WTC11 (cell line): ENCODE measurements around the gene DKC1. TPM values are rescaled to one million over a fixed set of nuclear protein-coding genes. Genes with fewer than 3 reads are reported as not detected.
A peak's percentile ranks its signal among the peaks of the same experiment; 100 is the strongest.

ENCODE experiments used
- ATAC-seq: fragments of 200-7000 bp; cut with Tn5 transposase; 2 replicates; pipeline ENCODE4 v1.10.0; 2021; ENCODE audit warnings: mild to moderate bottlenecking, moderate library complexity
- Bru-seq: library from RNA; stranded (reverse); fragments of 400-500 nt; gene quantifications from one replicate; lab custom pipeline; 2021; lab: Mats Ljungman, UMichigan
- CTCF ChIA-PET: fragments of 300-600 bp; sonication (Branson Sonifier 250); formaldehyde crosslinking; loops from one replicate; lab custom pipeline; 2021; ENCODE audit warnings: antibody characterized with exemption; lab: Charles Lee
- POLR2A ChIA-PET: fragments of 350-600 bp; sonication (Branson Sonifier 250); formaldehyde crosslinking; loops from one replicate; lab custom pipeline; 2021; ENCODE audit warnings: antibody characterized with exemption; lab: Charles Lee
- DNase-seq: peaks from one replicate; pipeline ENCODE4 v3.0.0; 2021; ENCODE audit warnings: low spot score
- H3K27ac Mint-ChIP-seq: 2 replicates; pipeline ENCODE4 v1.8.0; 2021; ENCODE audit warnings: mixed read lengths
- H3K27me3 Mint-ChIP-seq: 2 replicates; pipeline ENCODE4 v1.8.0; 2021; ENCODE audit warnings: low read depth, mild to moderate bottlenecking, moderate library complexity, mixed read lengths
- H3K36me3 Mint-ChIP-seq: 2 replicates; pipeline ENCODE4 v1.8.0; 2021; ENCODE audit warnings: mixed read lengths
- H3K4me1 Mint-ChIP-seq: 2 replicates; pipeline ENCODE4 v1.8.0; 2022; ENCODE audit warnings: mixed read lengths
- H3K4me3 Mint-ChIP-seq: 2 replicates; pipeline ENCODE4 v1.8.0; 2021; ENCODE audit warnings: mild to moderate bottlenecking, moderate library complexity, mixed read lengths
- H3K9me3 Mint-ChIP-seq: 2 replicates; pipeline ENCODE4 v1.8.0; 2021; ENCODE audit warnings: mixed read lengths
- ATF3 ChIP-seq: sonication (generic); formaldehyde crosslinking; conservative IDR thresholded peaks from 2 replicates; pipeline ENCODE4 v1.8.1; 2022; ENCODE audit warnings: mild to moderate bottlenecking, missing genetic modification reagents
- E2F4 ChIP-seq: sonication (generic); formaldehyde crosslinking; IDR thresholded peaks from 2 replicates; pipeline ENCODE4 v1.8.1; 2022; ENCODE audit warnings: low read depth, mild to moderate bottlenecking, moderate library complexity, missing genetic modification reagents, borderline replicate concordance
- E2F5 ChIP-seq: sonication (generic); formaldehyde crosslinking; IDR thresholded peaks from 2 replicates; pipeline ENCODE4 v1.8.1; 2022; ENCODE audit warnings: mild to moderate bottlenecking, moderate library complexity, missing genetic modification reagents
- ELF4 ChIP-seq: sonication (generic); formaldehyde crosslinking; IDR thresholded peaks from 2 replicates; pipeline ENCODE4 v1.8.1; 2022; ENCODE audit warnings: low read depth, mild to moderate bottlenecking, moderate library complexity, missing genetic modification reagents
- ESRRA ChIP-seq: sonication (generic); formaldehyde crosslinking; IDR thresholded peaks from 2 replicates; pipeline ENCODE4 v1.8.1; 2022; ENCODE audit warnings: mild to moderate bottlenecking, missing genetic modification reagents, borderline replicate concordance
- ETV6 ChIP-seq: sonication (generic); formaldehyde crosslinking; IDR thresholded peaks from 2 replicates; pipeline ENCODE4 v1.8.1; 2022; ENCODE audit warnings: mild to moderate bottlenecking, missing genetic modification reagents
- HMGXB4 ChIP-seq: sonication (generic); formaldehyde crosslinking; IDR thresholded peaks from 2 replicates; pipeline ENCODE4 v1.8.1; 2023; ENCODE audit warnings: mild to moderate bottlenecking, moderate library complexity, missing genetic modification reagents
- MAX ChIP-seq: sonication (generic); formaldehyde crosslinking; IDR thresholded peaks from 2 replicates; pipeline ENCODE4 v1.8.0; 2022; ENCODE audit warnings: mild to moderate bottlenecking, missing genetic modification reagents
- MXD4 ChIP-seq: fragments of 250-450 bp; sonication (Bioruptor Pico); IDR thresholded peaks from 2 replicates; pipeline ENCODE4 v1.8.0; 2021; ENCODE audit warnings: mild to moderate bottlenecking, moderate library complexity, borderline replicate concordance
- MYBL2 ChIP-seq: sonication (generic); formaldehyde crosslinking; IDR thresholded peaks from 2 replicates; pipeline ENCODE4 v1.8.1; 2023; ENCODE audit warnings: mild to moderate bottlenecking, moderate library complexity, missing genetic modification reagents
- NFYB ChIP-seq: sonication (generic); formaldehyde crosslinking; conservative IDR thresholded peaks from 2 replicates; pipeline ENCODE4 v1.8.0; 2022; ENCODE audit warnings: low read depth, missing genetic modification reagents
- PRDM15 ChIP-seq: sonication (generic); formaldehyde crosslinking; IDR thresholded peaks from 2 replicates; pipeline ENCODE4 v1.8.0; 2022; ENCODE audit warnings: missing genetic modification reagents
- PREB ChIP-seq: sonication (generic); formaldehyde crosslinking; IDR thresholded peaks from 2 replicates; pipeline ENCODE4 v1.8.1; 2022; ENCODE audit warnings: mild to moderate bottlenecking, missing genetic modification reagents, moderate library complexity, borderline replicate concordance
- SP1 ChIP-seq: sonication (generic); formaldehyde crosslinking; conservative IDR thresholded peaks from 2 replicates; pipeline ENCODE4 v1.8.1; 2022; ENCODE audit warnings: missing genetic modification reagents
- TCF7 ChIP-seq: sonication (generic); formaldehyde crosslinking; IDR thresholded peaks from 2 replicates; pipeline ENCODE4 v1.8.0; 2022; ENCODE audit warnings: mild to moderate bottlenecking, low read depth, missing genetic modification reagents, moderate library complexity
- ZNF512 ChIP-seq: sonication (generic); formaldehyde crosslinking; IDR thresholded peaks from 2 replicates; pipeline ENCODE4 v1.8.1; 2022; ENCODE audit warnings: missing genetic modification reagents, borderline replicate concordance
- ZNF532 ChIP-seq: fragments of 250-450 bp; sonication (Bioruptor Pico); IDR thresholded peaks from 2 replicates; pipeline ENCODE4 v1.9.0; 2021; ENCODE audit warnings: mild to moderate bottlenecking, borderline replicate concordance
- long read RNA-seq, 3 experiments: library from RNA in 1 of 3; library from capped mRNA in 1 of 3; library from polyadenylated mRNA in 1 of 3; unstranded in 2 of 3; stranded (forward) in 1 of 3; transcript quantifications; one replicate each; pipeline ENCODE4 v2.0.0, GENCODE V29; 2021
- total RNA-seq: library from RNA; stranded (reverse); gene quantifications from 3 replicates; pipeline ENCODE4 v1.2.3, GENCODE V29; 2021

Gene DKC1
- total RNA-seq (108 to 123 TPM (median 112 TPM) in 3 replicates), Bru-seq, nascent RNA (percentile 92 among the genes with signal in this experiment)
- long read RNA-seq, experiment 1, transcript DKC1-201 (15 exons, 2,577 nt), result major isoform, 669 of 796 reads
- long read RNA-seq, experiment 1, partial matches to known transcripts, result 47 of 796 reads
- long read RNA-seq, experiment 1, other reads (novel, unspliced or antisense), result 79 of 796 reads
- long read RNA-seq, experiment 2, transcript DKC1-212 (3 exons, 406 nt), result minor isoform, 10 of 133 reads
- long read RNA-seq, experiment 2, transcript DKC1-201 (15 exons, 2,577 nt), result major isoform, 33 of 133 reads
- long read RNA-seq, experiment 2, partial matches to known transcripts, result 64 of 133 reads
- long read RNA-seq, experiment 2, other reads (novel, unspliced or antisense), result 26 of 133 reads
- long read RNA-seq, experiment 3, transcript DKC1-201 (15 exons, 2,577 nt), result major isoform, 431 of 584 reads
- long read RNA-seq, experiment 3, partial matches to known transcripts, result 95 of 584 reads
- long read RNA-seq, experiment 3, other reads (novel, unspliced or antisense), result 54 of 584 reads

- Mint-ChIP-seq H3K27ac (peak within 1 kb of the TSS; percentile 97), H3K9me3 (no peaks in the 10 kb centered on the region), H3K4me1 (peaks cover 10% of the 10 kb centered on the region), H3K4me3 (peak within 1 kb of the TSS; percentile 80), H3K27me3 (no peaks in the 10 kb centered on the region), H3K36me3 (peaks cover 33% of the 10 kb centered on the region)
- ChIA-PET CTCF (interaction anchor here (1.0 to 1.4 kb wide), 2 partner anchors 14 to 43 kb away, joined by 3 to 12 read pairs; partner anchors contain the start of gene MPP1), POLR2A (interaction anchor here (0.9 to 2.0 kb wide), 3 partner anchors 13 to 16 kb away, joined by 3 to 5 read pairs (median 3); no protein-coding TSS in a partner anchor)
- ATAC-seq (peak; percentile 94), DNase-seq (peak; percentile 94)
- peak; percentile 80 for TF ChIP-seq MAX (CRISPR knock-in tag)
- TF ChIP-seq MYBL2 (CRISPR knock-in tag), result 0 out of 2 replicates have a peak, but pooled peaks have one; percentile 54
- TF ChIP-seq E2F5 (CRISPR knock-in tag), result peak; percentile 42; the same call in 1 of the 2 replicates
- TF ChIP-seq PREB, result no peak
- no peak for TF ChIP-seq PRDM15 (CRISPR knock-in tag)
- TF ChIP-seq HMGXB4, result peak; percentile 41; the same call in 1 of the 2 replicates
- TF ChIP-seq SP1 (CRISPR knock-in tag), result peak; percentile 66
- TF ChIP-seq E2F4 (CRISPR knock-in tag), result 0 out of 2 replicates have a peak, but pooled peaks have one; percentile 34
- peak; percentile 33; the same call in 1 of the 2 replicates for TF ChIP-seq ESRRA (CRISPR knock-in tag)
- TF ChIP-seq ATF3 (CRISPR knock-in tag), result no peak
- no peak for TF ChIP-seq TCF7 (CRISPR knock-in tag)
- no peak for TF ChIP-seq MXD4 (CRISPR knock-in tag)
- no peak for TF ChIP-seq ETV6 (CRISPR knock-in tag)
- no peak for TF ChIP-seq ELF4
- no peak for TF ChIP-seq ZNF512 (CRISPR knock-in tag)
- no peak for TF ChIP-seq ZNF532
- no peak for TF ChIP-seq NFYB (CRISPR knock-in tag)
Measured at GRCh38 chrX:154762537-154763296, at the start of gene DKC1. Gene DKC1, plus strand, starts transcription at chrX:154762864. Its CDS starts 102 bp downstream, at chrX:154762966.
